Panc1 (cell line): ENCODE results near the gene C19orf25. TPM values are rescaled to one million over a fixed set of nuclear protein-coding genes. Genes with fewer than 3 reads are reported as not detected.
A peak's percentile ranks its signal among the peaks of the same experiment; 100 is the strongest.

Experiments
- ATAC-seq: fragments of 200-7000 bp; cut with Tn5 transposase; 2 replicates; pipeline ENCODE4 v1.9.1; 2020; ENCODE audit warnings: mild to moderate bottlenecking, moderate library complexity
- BruUV-seq: library from RNA; stranded (reverse); fragments of 400-500 nt; replicated peaks from 2 replicates; lab custom pipeline; 2021; lab: Mats Ljungman, UMichigan
- CTCF ChIA-PET: fragments of 300-600 bp; sonication (Branson Sonifier 250); formaldehyde crosslinking; loops from one replicate; lab custom pipeline; 2022; ENCODE audit warnings: antibody characterized with exemption; lab: Charles Lee
- POLR2A ChIA-PET: fragments of 300-600 bp; sonication (Branson Sonifier 250); formaldehyde crosslinking; loops from one replicate; lab custom pipeline; 2022; ENCODE audit warnings: antibody characterized with exemption; lab: Charles Lee
- DNase-seq: peaks from one replicate; pipeline ENCODE4 v3.0.0-alpha.2; 2010; ENCODE audit warnings: low read depth, low spot score
- H3K27ac ChIP-seq: 2 replicates; pipeline ENCODE4 v1.5.1; 2011; ENCODE audit warnings: mild to moderate bottlenecking, low read length, inconsistent platforms
- H3K27me3 ChIP-seq: fragments of 200-500 bp; sonication (Bioruptor generic); 2 replicates; pipeline ENCODE4 v1.6.0; 2014; ENCODE audit warnings: low read length, inconsistent platforms; ENCODE audit not compliant: control insufficient read depth, insufficient read depth
- H3K36me3 ChIP-seq: fragments of 200-500 bp; sonication (Bioruptor generic); 2 replicates; pipeline ENCODE4 v1.5.1; 2014; ENCODE audit warnings: inconsistent platforms, mild to moderate bottlenecking, low read length, moderate library complexity; ENCODE audit not compliant: control insufficient read depth, insufficient read depth
- H3K4me1 ChIP-seq: 2 replicates; pipeline ENCODE4 v1.5.1; 2011; ENCODE audit warnings: inconsistent platforms, mild to moderate bottlenecking, low read length, moderate library complexity; ENCODE audit not compliant: control insufficient read depth, insufficient read depth
- H3K4me3 ChIP-seq, 2 experiments: 2 replicates each; pipeline ENCODE4 v1.5.1; 2011 to 2012; ENCODE audit warnings: low read depth in 2 of 2, low read length in 2 of 2, mild to moderate bottlenecking in 2 of 2, inconsistent platforms in 1 of 2, moderate library complexity in 1 of 2
- H3K9me3 ChIP-seq: fragments of 200-500 bp; sonication (Bioruptor generic); 2 replicates; pipeline ENCODE4 v1.5.1; 2014; ENCODE audit warnings: low read depth, mild to moderate bottlenecking, inconsistent platforms, low read length, moderate library complexity; ENCODE audit not compliant: control insufficient read depth, insufficient read depth
- POLR2AphosphoS5 ChIP-seq: IDR thresholded peaks from 2 replicates; pipeline ENCODE4 v1.6.1; 2012; ENCODE audit warnings: mild to moderate bottlenecking, low read depth, low read length, moderate library complexity
- REST ChIP-seq, 2 experiments: IDR thresholded peaks; 2 replicates each; pipeline ENCODE4 v1.6.1; 2011 to 2012; ENCODE audit warnings: low read depth in 2 of 2, control low read depth in 1 of 2, low read length in 1 of 2, mild to moderate bottlenecking in 1 of 2, moderate library complexity in 1 of 2; ENCODE audit not compliant: insufficient read depth in 1 of 2
- SIN3A ChIP-seq: IDR thresholded peaks from 2 replicates; pipeline ENCODE4 v1.6.1; 2012; ENCODE audit warnings: low read depth, mild to moderate bottlenecking, low read length, moderate library complexity, borderline replicate concordance; ENCODE audit not compliant: insufficient read depth
- TCF7L2 ChIP-seq: IDR thresholded peaks from 2 replicates; pipeline ENCODE4 v1.6.1; 2011; ENCODE audit warnings: mild to moderate bottlenecking, low read depth, low read length, inconsistent platforms
- in situ Hi-C: cut with HindIII; loops from 2 replicates; pipeline ENCODE4 v1.10.0; 2016; ENCODE audit warnings: low sequenced_read_pairs, low pct_unique_long_range_greater_than_20kb
- intact Hi-C: fragments of 100-400 bp; cut with micrococcal nuclease; formaldehyde crosslinking; loops from one replicate; pipeline ENCODE4 v1.10.0; 2022; ENCODE audit not compliant: unreplicated experiment
- total RNA-seq: library from RNA; stranded (reverse); gene quantifications from one replicate; pipeline ENCODE4 v1.2.1, GENCODE V29; 2021; ENCODE audit not compliant: unreplicated experiment
- TF ChIP-seq, protein P1 (sequence below): fragments of 450-650 bp; IDR thresholded peaks from 2 replicates; pipeline ENCODE4 v1.5.1; 2017; ENCODE audit warnings: mild to moderate bottlenecking

The C19orf25 gene
- total RNA-seq, 1 experiment from 2014 or later: 34.7 TPM

GRCh38 chr19:1471515-1472160 lies 7.4 kb downstream of the C19orf25 start:
- H3K9me3 ChIP-seq: no peaks in the 10 kb centered on the region
- POLR2A ChIA-PET: no interaction called here
- no peak overlapping the region for H3K4me3 ChIP-seq
- intact Hi-C loops (no loop called here), in situ Hi-C loops (no loop called here)
- no TSS peak for BruUV-seq
- no peaks in the 10 kb centered on the region for H3K27me3 ChIP-seq
- TF ChIP-seq TCF7L2 (no peak), SIN3A (no peak), REST (IDR thresholded peaks at IDR 0.05; ENCODE audit: insufficient read depth in 1 of 2, low read depth in 2 of 2, low read length in 1 of 2) (no peak), POLR2AphosphoS5 (no peak)
- TF ChIP-seq, protein P1, sequence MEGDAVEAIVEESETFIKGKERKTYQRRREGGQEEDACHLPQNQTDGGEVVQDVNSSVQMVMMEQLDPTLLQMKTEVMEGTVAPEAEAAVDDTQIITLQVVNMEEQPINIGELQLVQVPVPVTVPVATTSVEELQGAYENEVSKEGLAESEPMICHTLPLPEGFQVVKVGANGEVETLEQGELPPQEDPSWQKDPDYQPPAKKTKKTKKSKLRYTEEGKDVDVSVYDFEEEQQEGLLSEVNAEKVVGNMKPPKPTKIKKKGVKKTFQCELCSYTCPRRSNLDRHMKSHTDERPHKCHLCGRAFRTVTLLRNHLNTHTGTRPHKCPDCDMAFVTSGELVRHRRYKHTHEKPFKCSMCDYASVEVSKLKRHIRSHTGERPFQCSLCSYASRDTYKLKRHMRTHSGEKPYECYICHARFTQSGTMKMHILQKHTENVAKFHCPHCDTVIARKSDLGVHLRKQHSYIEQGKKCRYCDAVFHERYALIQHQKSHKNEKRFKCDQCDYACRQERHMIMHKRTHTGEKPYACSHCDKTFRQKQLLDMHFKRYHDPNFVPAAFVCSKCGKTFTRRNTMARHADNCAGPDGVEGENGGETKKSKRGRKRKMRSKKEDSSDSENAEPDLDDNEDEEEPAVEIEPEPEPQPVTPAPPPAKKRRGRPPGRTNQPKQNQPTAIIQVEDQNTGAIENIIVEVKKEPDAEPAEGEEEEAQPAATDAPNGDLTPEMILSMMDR: no peak; the same call in 1 of the 2 replicates
- DNase-seq (no peak), ATAC-seq (peak; percentile 28)
- H3K4me1 ChIP-seq: no peaks in the 10 kb centered on the region
- no peaks in the 10 kb centered on the region for H3K36me3 ChIP-seq
- CTCF ChIA-PET: interaction anchor here (0.6 kb wide), 1 partner anchor 180 kb away, joined by 3 read pairs; no protein-coding TSS in a partner anchor
- no peak overlapping the region for H3K27ac ChIP-seq

- no peak for DNase-seq
- Histone ChIP-seq H3K9me3 (no peaks in the 10 kb centered on the region), H3K27ac (no peak overlapping the region), H3K36me3 (no peaks in the 10 kb centered on the region), H3K4me1 (no peaks in the 10 kb centered on the region), H3K27me3 (no peaks in the 10 kb centered on the region), H3K4me3 (no peak overlapping the region)
- 0 out of 2 replicates have a peak, but pooled peaks have one; percentile 2 for ATAC-seq
- intact Hi-C loops: no loop called here
- BruUV-seq: no TSS peak
- in situ Hi-C loops: no loop called here
- TF ChIP-seq, protein P1: no peak
- TF ChIP-seq SIN3A: no peak
- TF ChIP-seq REST (IDR thresholded peaks at IDR 0.05; ENCODE audit: insufficient read depth in 1 of 2, low read depth in 2 of 2, low read length in 1 of 2): no peak
- no peak for TF ChIP-seq POLR2AphosphoS5
- TF ChIP-seq TCF7L2: no peak
- CTCF ChIA-PET: no interaction called here
- POLR2A ChIA-PET: no interaction called here
Observed at GRCh38 chr19:1471010-1471514, 8.0 kb downstream of the C19orf25 start.
